Prostate gland (tissue), 2 donors: Measurements from ENCODE around the gene RNF220.

Experiments used
- CTCF ChIP-seq, 4 experiments: fragments of 200-600 bp in 2 of 4; fragments of 450-650 bp in 2 of 4; sonication (generic) in 2 of 4; IDR thresholded peaks; 1 replicate in 3 of 4; 2 replicates in 1 of 4; pipeline ENCODE4 v1.5.1; 2016 to 2019; ENCODE audit warnings: antibody characterized with exemption in 4 of 4, mild to moderate bottlenecking in 2 of 4, moderate library complexity in 2 of 4
- POLR2A ChIP-seq: fragments of 450-650 bp; IDR thresholded peaks from one replicate; pipeline ENCODE4 v1.6.1; 2016; ENCODE audit warnings: antibody characterized with exemption, mild to moderate bottlenecking

DNA sequence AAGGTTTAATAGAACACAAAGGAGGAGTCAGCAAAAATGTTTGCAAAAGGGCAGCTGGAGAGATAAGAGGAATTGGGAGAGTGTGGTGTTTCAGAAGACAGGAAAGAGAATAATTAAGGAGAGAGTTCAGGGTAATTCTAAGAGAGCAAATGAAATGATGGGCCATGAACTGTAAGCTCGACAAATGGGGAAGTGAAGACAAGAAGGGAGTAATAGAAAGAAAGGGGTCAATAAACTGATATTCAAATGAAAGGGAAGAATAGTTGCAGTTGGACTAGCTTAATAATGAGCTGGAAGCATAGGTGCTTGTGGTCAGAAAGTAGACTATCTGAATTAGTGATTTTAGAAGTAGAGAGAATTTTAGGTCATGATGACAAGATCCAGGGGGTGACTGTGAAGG is 15.6 kb upstream of the RNF220 start:
- no peak for TF ChIP-seq POLR2A
- TF ChIP-seq CTCF (IDR thresholded peaks at IDR 0.05), result no peak
